ENCODE results near the gene PRDM11. TPM values are rescaled to one million over a fixed set of nuclear protein-coding genes. Genes with fewer than 3 reads are reported as not detected.

The PRDM11 gene
- total RNA-seq, 1 donor from 2014 or later: 23.6 TPM

- ChIA-PET POLR2A (interaction anchor here (0.6 kb wide), 1 partner anchor 57 kb away, joined by 4 read pairs; no protein-coding TSS in a partner anchor), CTCF (no interaction called here)
- no peak for TF ChIP-seq CTCF (IDR thresholded peaks at IDR 0.05)
- H3K4me3 Mint-ChIP-seq: no peak overlapping the region
- H3K36me3 Mint-ChIP-seq (ENCODE audit: low read depth): no peaks in the 10 kb centered on the region
- H3K9me3 Mint-ChIP-seq: peaks cover under 1% of the 10 kb centered on the region
- DNase-seq (no peak), ATAC-seq (ENCODE audit: low read depth) (no peak)
- no peaks in the 10 kb centered on the region for H3K4me1 Mint-ChIP-seq
- intact Hi-C loops (cut with micrococcal nuclease): no loop called here
- H3K27me3 Mint-ChIP-seq: peaks cover 29% of the 10 kb centered on the region
- H3K27ac Mint-ChIP-seq: no peak overlapping the region
Observed at GRCh38 chr11:45265969-45266675, 119.7 kb downstream of the PRDM11 start.

GRCh38 chr11:45266676-45267020 lies 120.2 kb downstream of the PRDM11 start:
- no peak overlapping the region for H3K27ac Mint-ChIP-seq
- H3K4me1 Mint-ChIP-seq: no peaks in the 10 kb centered on the region
- ChIA-PET CTCF (no interaction called here), POLR2A (no interaction called here)
- ATAC-seq (ENCODE audit: low read depth) (no peak), DNase-seq (no peak)
- H3K9me3 Mint-ChIP-seq: peaks cover 5% of the 10 kb centered on the region
- H3K36me3 Mint-ChIP-seq (ENCODE audit: low read depth): no peaks in the 10 kb centered on the region
- no peak overlapping the region for H3K4me3 Mint-ChIP-seq
- no peak for TF ChIP-seq CTCF (IDR thresholded peaks at IDR 0.05)
- peaks cover 33% of the 10 kb centered on the region for H3K27me3 Mint-ChIP-seq
- intact Hi-C loops (cut with micrococcal nuclease): no loop called here

GRCh38 chr11:45267052-45267451 lies 120.6 kb downstream of the PRDM11 start:
- Mint-ChIP-seq H3K27me3 (peaks cover 34% of the 10 kb centered on the region), H3K27ac (no peak overlapping the region), H3K4me3 (no peak overlapping the region), H3K36me3 (ENCODE audit: low read depth) (no peaks in the 10 kb centered on the region), H3K4me1 (no peaks in the 10 kb centered on the region), H3K9me3 (peaks cover 5% of the 10 kb centered on the region)
- no peak for ATAC-seq (ENCODE audit: low read depth)
- no peak for DNase-seq
- POLR2A ChIA-PET: no interaction called here
- intact Hi-C loops (cut with micrococcal nuclease): no loop called here
- CTCF ChIA-PET: no interaction called here
- TF ChIP-seq CTCF (IDR thresholded peaks at IDR 0.05): no peak

- no peaks in the 10 kb centered on the region for H3K36me3 Mint-ChIP-seq (ENCODE audit: low read depth)
- H3K27me3 Mint-ChIP-seq: peaks cover 33% of the 10 kb centered on the region
- intact Hi-C loops (cut with micrococcal nuclease): no loop called here
- no peak for ATAC-seq (ENCODE audit: low read depth)
- H3K4me1 Mint-ChIP-seq: no peaks in the 10 kb centered on the region
- CTCF ChIA-PET: interaction anchor here (0.9 kb wide), 1 partner anchor 9 kb away, joined by 4 read pairs; no protein-coding TSS in a partner anchor
- no peak for DNase-seq
- no peak overlapping the region for H3K4me3 Mint-ChIP-seq
- POLR2A ChIA-PET: no interaction called here
- TF ChIP-seq CTCF (IDR thresholded peaks at IDR 0.05): no peak
- H3K27ac Mint-ChIP-seq: no peak overlapping the region
- peaks cover 5% of the 10 kb centered on the region for H3K9me3 Mint-ChIP-seq
Observed at GRCh38 chr11:45267652-45268299, 121.3 kb downstream of the PRDM11 start.

- ATAC-seq (ENCODE audit: low read depth) (no peak), DNase-seq (no peak)
- no peaks in the 10 kb centered on the region for H3K4me1 Mint-ChIP-seq
- TF ChIP-seq CTCF (IDR thresholded peaks at IDR 0.05): no peak
- CTCF ChIA-PET: no interaction called here
- peaks cover 38% of the 10 kb centered on the region for H3K27me3 Mint-ChIP-seq
- H3K36me3 Mint-ChIP-seq (ENCODE audit: low read depth): no peaks in the 10 kb centered on the region
- POLR2A ChIA-PET: no interaction called here
- no peak overlapping the region for H3K4me3 Mint-ChIP-seq
- peaks cover 5% of the 10 kb centered on the region for H3K9me3 Mint-ChIP-seq
- H3K27ac Mint-ChIP-seq: no peak overlapping the region
- intact Hi-C loops (cut with micrococcal nuclease): no loop called here
Observed at GRCh38 chr11:45269678-45270077, 123.2 kb downstream of the PRDM11 start.

All from activated B cell treated with CpG ODN at 0.5 μM for 24 hours (primary cell).